K562 (cell line): ENCODE results near the gene CFAP410. TPM values are rescaled to one million over a fixed set of nuclear protein-coding genes. Genes with fewer than 3 reads are reported as not detected.
A peak's percentile ranks its signal among the peaks of the same experiment; 100 is the strongest.

Source experiments
- ATAC-seq: fragments of 200-7000 bp; cut with Tn5 transposase; 3 replicates; pipeline ENCODE4 v1.9.1; 2020; ENCODE audit warnings: moderate library complexity
- BruUV-seq: library from RNA; stranded (reverse); fragments of 400-500 nt; replicated peaks from 2 replicates; lab custom pipeline; 2021; lab: Mats Ljungman, UMichigan
- CTCF ChIA-PET: fragments of 300-600 bp; formaldehyde crosslinking; extraction: SDS; loops from one replicate; lab custom pipeline; 2021; ENCODE audit warnings: low intra/inter-chr PET ratio; lab: Yijun Ruan, JAX
- POLR2A ChIA-PET: fragments of 300-600, 350-650 bp; sonication (Branson Sonifier 250); formaldehyde crosslinking; extraction: SDS; loops from one replicate; lab custom pipeline; 2021; ENCODE audit warnings: antibody characterized with exemption, inconsistent platforms; lab: Yijun Ruan, JAX
- DNase-seq, 4 experiments: peaks; one replicate each; pipeline versions ENCODE4 v3.0.0 to v3.0.0-alpha.2; 2011 to 2018; ENCODE audit warnings: low spot score in 3 of 4, mixed read lengths in 3 of 4; ENCODE audit errors: extremely low read depth in 1 of 4
- FAIRE-seq: peaks from 2 replicates; lab custom pipeline; 2011; peaks lifted over from hg19 to GRCh38; lab: Jason Lieb, UNC
- H2AFZ ChIP-seq: 2 replicates; pipeline ENCODE4 v1.6.0; 2011; ENCODE audit warnings: low read depth, low read length, control low read depth, inconsistent platforms
- H3K27ac ChIP-seq: fragments of 200-600 bp; 3 replicates; pipeline ENCODE4 v1.8.0; 2011; ENCODE audit warnings: low read depth, mild to moderate bottlenecking, control low read depth, inconsistent platforms, low read length, moderate library complexity, mixed read lengths; ENCODE audit errors: extremely low read depth
- H3K27me3 ChIP-seq, 2 experiments: fragments of 300-600 bp in 1 of 2; 2 replicates in 1 of 2; 3 replicates in 1 of 2; pipeline versions ENCODE4 v1.6.0 to v1.8.0; 2011; ENCODE audit warnings: inconsistent platforms in 2 of 2, low read length in 2 of 2, mild to moderate bottlenecking in 1 of 2, mixed read lengths in 1 of 2, moderate library complexity in 1 of 2; ENCODE audit not compliant: control insufficient read depth in 2 of 2, insufficient read depth in 2 of 2
- H3K36me3 ChIP-seq: fragments of 300-600 bp; 3 replicates; pipeline ENCODE4 v1.8.0; 2011; ENCODE audit warnings: mild to moderate bottlenecking, low read length, inconsistent platforms; ENCODE audit not compliant: control insufficient read depth, insufficient read depth
- H3K4me1 ChIP-seq, 2 experiments: fragments of 200-600 bp in 1 of 2; replicated peaks in 1 of 2; 2 replicates in 1 of 2; 3 replicates in 1 of 2; pipeline versions ENCODE4 v1.5.1 to v1.8.0; 2011; ENCODE audit warnings: inconsistent platforms in 2 of 2, low read length in 2 of 2, mild to moderate bottlenecking in 1 of 2, mixed read lengths in 1 of 2, moderate library complexity in 1 of 2; ENCODE audit not compliant: control insufficient read depth in 2 of 2, insufficient read depth in 2 of 2
- H3K4me2 ChIP-seq: 2 replicates; pipeline ENCODE4 v1.6.1; 2011; ENCODE audit warnings: low read length, control low read depth, inconsistent platforms, mixed read lengths; ENCODE audit not compliant: insufficient read depth
- H3K4me3 ChIP-seq: fragments of 200-600 bp; sonication (generic), shearing (Covaris generic); 2 replicates; pipeline ENCODE4 v1.5.1; 2016; ENCODE audit warnings: control low read depth, inconsistent platforms
- H3K79me2 ChIP-seq: fragments of 200-600 bp; 3 replicates; pipeline ENCODE4 v1.8.0; 2011; ENCODE audit warnings: low read length, inconsistent platforms; ENCODE audit not compliant: control insufficient read depth, insufficient read depth
- H3K9ac ChIP-seq, 2 experiments: 2 replicates each; pipeline versions ENCODE4 v1.6.0 to v1.6.1; 2011; ENCODE audit warnings: low read depth in 2 of 2, low read length in 2 of 2, control low read depth in 1 of 2, inconsistent platforms in 1 of 2, mild to moderate bottlenecking in 1 of 2, mixed read lengths in 1 of 2; ENCODE audit not compliant: insufficient read depth in 1 of 2
- H3K9me1 ChIP-seq: one replicate; pipeline ENCODE4 v1.6.0; 2011; ENCODE audit warnings: inconsistent platforms, mild to moderate bottlenecking, low read length, moderate library complexity; ENCODE audit not compliant: control insufficient read depth, insufficient read depth
- H3K9me3 ChIP-seq: replicated peaks from 2 replicates; pipeline ENCODE4 v1.5.1; 2011; ENCODE audit warnings: low read depth, low read length, inconsistent platforms; ENCODE audit not compliant: control insufficient read depth, insufficient read depth
- H4K20me1 ChIP-seq: replicated peaks from 2 replicates; pipeline ENCODE4 v1.6.1; 2011; ENCODE audit warnings: low read length, inconsistent platforms, mixed read lengths; ENCODE audit not compliant: control insufficient read depth, insufficient read depth
- POLR2A ChIP-seq: fragments of 450-650 bp; conservative IDR thresholded peaks from 2 replicates; pipeline ENCODE4 v1.6.1; 2016
- POLR2G ChIP-seq: fragments of 200-400 bp; formaldehyde crosslinking; IDR thresholded peaks from 2 replicates; pipeline ENCODE4 v1.6.1; 2017; ENCODE audit warnings: low read depth, mild to moderate bottlenecking, antibody characterized with exemption, low read length, moderate library complexity
- USF1 ChIP-seq: sonication (generic); formaldehyde crosslinking; IDR thresholded peaks from 2 replicates; pipeline ENCODE4 v1.9.0; 2022; ENCODE audit warnings: mild to moderate bottlenecking, missing genetic modification reagents
- ZBTB33 ChIP-seq: sonication (generic); formaldehyde crosslinking; IDR thresholded peaks from 2 replicates; pipeline ENCODE4 v1.8.1; 2023; ENCODE audit warnings: mild to moderate bottlenecking, missing genetic modification reagents
- ZNF583 ChIP-seq: fragments of 250-450 bp; sonication (Bioruptor Pico); IDR thresholded peaks from 2 replicates; pipeline ENCODE4 v1.4.0; 2020
- WGBS: fragments of 100-300 bp; shearing (Covaris generic); methylation state at CpG from one replicate; pipeline ENCODE4 v1.1.6; 2016; ENCODE audit warnings: low coverage, mixed read lengths; ENCODE audit not compliant: insufficient coverage; ENCODE audit errors: missing lambda C conversion rate; 5-methylcytosine and 5-hydroxymethylcytosine counted together
- in situ Hi-C: fragments of 300-500 bp; cut with MboI; formaldehyde crosslinking; loops from 4 replicates; pipeline ENCODE4 v1.15.0; 2018; ENCODE audit warnings: inconsistent platforms, mixed read lengths
- intact Hi-C: fragments of 100-400 bp; cut with micrococcal nuclease; formaldehyde crosslinking; loops from 2 replicates; pipeline ENCODE4 v1.14.2; 2022
- polyA plus RNA-seq, 8 experiments: library from polyadenylated mRNA; depleted of rRNA in 4 of 8; stranded (reverse) in 5 of 8; unstranded in 3 of 8; fragments of >200 nt; fragmentation: Nextera tagmentation in 2 of 8; fragmentation: Illumina TruSeq in 1 of 8; extraction: Ambion mirVana in 2 of 8; extraction: Trizol in 1 of 8; gene quantifications; 2 replicates each; pipeline versions ENCODE4 v1.2.1 to v1.2.3, GENCODE V29; 2011 to 2014; ENCODE audit warnings: inconsistent platforms in 1 of 8, missing spikeins in 1 of 8
- total RNA-seq, 7 experiments: library from RNA; depleted of rRNA in 6 of 7; stranded (reverse); fragments of >200 nt in 6 of 7; fragmentation: Illumina TruSeq in 2 of 7; extraction: Trizol in 2 of 7; gene quantifications; 2 replicates each; pipeline versions ENCODE4 v1.2.1 to v1.2.3, GENCODE V29; 2011 to 2021; ENCODE audit warnings: low replicate concordance in 1 of 7

The CFAP410 gene
- total and polyA plus RNA-seq, 9 of the 15 experiments (the other 6 are each of a cell fraction or from before 2014, with no cell fraction given): 0.07 to 17.3 (median 2.3) TPM

- TF ChIP-seq ZNF583 (CRISPR knock-in tag) (no peak), ZBTB33 (CRISPR knock-in tag) (peak; percentile 76), USF1 (no peak), POLR2G (peak; percentile 58), POLR2A (peak; percentile 7; the same call in 1 of the 2 replicates)
- peaks cover 0 to 70% of the 10 kb centered on the region in 2 experiments; a peak in 2 of 5 replicates for H3K4me1 ChIP-seq
- H3K9ac ChIP-seq: peak overlapping the region in 1 of 2 experiments; percentile 68; a peak in 1 of 4 replicates
- peaks cover 15% of the 10 kb centered on the region for H4K20me1 ChIP-seq
- no peak overlapping the region for H2AFZ ChIP-seq
- intact Hi-C loops (no loop called here), in situ Hi-C loops (no loop called here)
- DNase-seq (no peak), FAIRE-seq (no peak), ATAC-seq (no peak)
- H3K9me3 ChIP-seq: no peaks in the 10 kb centered on the region
- no TSS peak for BruUV-seq
- no peak overlapping the region for H3K4me2 ChIP-seq
- ChIA-PET POLR2A (no interaction called here), CTCF (no interaction called here)
- H3K27me3 ChIP-seq: no peaks in the 10 kb centered on the region
- H3K36me3 ChIP-seq: peaks cover 16% of the 10 kb centered on the region; the same call in 1 of the 3 replicates
- no peaks in the 10 kb centered on the region for H3K79me2 ChIP-seq
- H3K4me3 ChIP-seq: no peak overlapping the region
- WGBS: 58% methylated on average over 15 of the region's 18 CpGs
- H3K9me1 ChIP-seq: peaks cover 7% of the 10 kb centered on the region
- H3K27ac ChIP-seq: no peak overlapping the region
These were observed 8.5 kb downstream of the CFAP410 start for GRCh38 chr21:44330698-44331097.
